ENCODE results near the gene AKAP8L.

DNA sequence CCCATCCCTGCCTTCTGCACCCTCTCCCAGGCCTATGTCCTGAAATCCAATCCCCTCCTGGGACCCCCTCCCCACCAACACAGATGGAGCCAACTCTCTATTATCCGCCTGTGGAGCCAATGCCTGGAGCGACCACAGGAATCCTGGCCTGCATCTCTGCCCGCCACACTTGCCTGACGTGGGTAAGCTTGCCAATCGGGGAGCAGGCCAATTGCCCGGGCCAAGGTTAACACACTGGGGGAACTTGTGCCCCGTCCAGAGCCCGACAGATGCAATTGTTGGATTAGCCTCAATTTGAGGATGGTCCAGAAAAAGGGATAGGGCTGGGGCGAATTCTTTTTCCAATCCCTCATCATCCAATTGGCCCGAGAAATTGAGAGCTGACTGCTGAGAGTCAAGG lies 25.1 kb upstream of the AKAP8L start:
- TF ChIP-seq, protein P1, sequence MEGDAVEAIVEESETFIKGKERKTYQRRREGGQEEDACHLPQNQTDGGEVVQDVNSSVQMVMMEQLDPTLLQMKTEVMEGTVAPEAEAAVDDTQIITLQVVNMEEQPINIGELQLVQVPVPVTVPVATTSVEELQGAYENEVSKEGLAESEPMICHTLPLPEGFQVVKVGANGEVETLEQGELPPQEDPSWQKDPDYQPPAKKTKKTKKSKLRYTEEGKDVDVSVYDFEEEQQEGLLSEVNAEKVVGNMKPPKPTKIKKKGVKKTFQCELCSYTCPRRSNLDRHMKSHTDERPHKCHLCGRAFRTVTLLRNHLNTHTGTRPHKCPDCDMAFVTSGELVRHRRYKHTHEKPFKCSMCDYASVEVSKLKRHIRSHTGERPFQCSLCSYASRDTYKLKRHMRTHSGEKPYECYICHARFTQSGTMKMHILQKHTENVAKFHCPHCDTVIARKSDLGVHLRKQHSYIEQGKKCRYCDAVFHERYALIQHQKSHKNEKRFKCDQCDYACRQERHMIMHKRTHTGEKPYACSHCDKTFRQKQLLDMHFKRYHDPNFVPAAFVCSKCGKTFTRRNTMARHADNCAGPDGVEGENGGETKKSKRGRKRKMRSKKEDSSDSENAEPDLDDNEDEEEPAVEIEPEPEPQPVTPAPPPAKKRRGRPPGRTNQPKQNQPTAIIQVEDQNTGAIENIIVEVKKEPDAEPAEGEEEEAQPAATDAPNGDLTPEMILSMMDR (IDR thresholded peaks at IDR 0.05): no peak
- TF ChIP-seq, protein P2, sequence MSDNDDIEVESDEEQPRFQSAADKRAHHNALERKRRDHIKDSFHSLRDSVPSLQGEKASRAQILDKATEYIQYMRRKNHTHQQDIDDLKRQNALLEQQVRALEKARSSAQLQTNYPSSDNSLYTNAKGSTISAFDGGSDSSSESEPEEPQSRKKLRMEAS (CRISPR knock-in tag; IDR thresholded peaks at IDR 0.05): no peak
- TF ChIP-seq NR2C2 (CRISPR knock-in tag; IDR thresholded peaks at IDR 0.05) (no peak), NFYB (CRISPR knock-in tag; conservative IDR thresholded peaks at IDR 0.05; ENCODE audit: low read depth) (no peak), JAZF1 (CRISPR knock-in tag; IDR thresholded peaks at IDR 0.05) (no peak), SMAD3 (CRISPR knock-in tag; IDR thresholded peaks at IDR 0.05; ENCODE audit: borderline replicate concordance) (no peak), FOXP1 (CRISPR knock-in tag; IDR thresholded peaks at IDR 0.05; ENCODE audit: borderline replicate concordance) (no peak), ZNF263 (CRISPR knock-in tag; IDR thresholded peaks at IDR 0.05; ENCODE audit: low read depth) (no peak), CDX4 (CRISPR knock-in tag; IDR thresholded peaks at IDR 0.05; ENCODE audit: borderline replicate concordance) (no peak)
- TF ChIP-seq, protein P3, sequence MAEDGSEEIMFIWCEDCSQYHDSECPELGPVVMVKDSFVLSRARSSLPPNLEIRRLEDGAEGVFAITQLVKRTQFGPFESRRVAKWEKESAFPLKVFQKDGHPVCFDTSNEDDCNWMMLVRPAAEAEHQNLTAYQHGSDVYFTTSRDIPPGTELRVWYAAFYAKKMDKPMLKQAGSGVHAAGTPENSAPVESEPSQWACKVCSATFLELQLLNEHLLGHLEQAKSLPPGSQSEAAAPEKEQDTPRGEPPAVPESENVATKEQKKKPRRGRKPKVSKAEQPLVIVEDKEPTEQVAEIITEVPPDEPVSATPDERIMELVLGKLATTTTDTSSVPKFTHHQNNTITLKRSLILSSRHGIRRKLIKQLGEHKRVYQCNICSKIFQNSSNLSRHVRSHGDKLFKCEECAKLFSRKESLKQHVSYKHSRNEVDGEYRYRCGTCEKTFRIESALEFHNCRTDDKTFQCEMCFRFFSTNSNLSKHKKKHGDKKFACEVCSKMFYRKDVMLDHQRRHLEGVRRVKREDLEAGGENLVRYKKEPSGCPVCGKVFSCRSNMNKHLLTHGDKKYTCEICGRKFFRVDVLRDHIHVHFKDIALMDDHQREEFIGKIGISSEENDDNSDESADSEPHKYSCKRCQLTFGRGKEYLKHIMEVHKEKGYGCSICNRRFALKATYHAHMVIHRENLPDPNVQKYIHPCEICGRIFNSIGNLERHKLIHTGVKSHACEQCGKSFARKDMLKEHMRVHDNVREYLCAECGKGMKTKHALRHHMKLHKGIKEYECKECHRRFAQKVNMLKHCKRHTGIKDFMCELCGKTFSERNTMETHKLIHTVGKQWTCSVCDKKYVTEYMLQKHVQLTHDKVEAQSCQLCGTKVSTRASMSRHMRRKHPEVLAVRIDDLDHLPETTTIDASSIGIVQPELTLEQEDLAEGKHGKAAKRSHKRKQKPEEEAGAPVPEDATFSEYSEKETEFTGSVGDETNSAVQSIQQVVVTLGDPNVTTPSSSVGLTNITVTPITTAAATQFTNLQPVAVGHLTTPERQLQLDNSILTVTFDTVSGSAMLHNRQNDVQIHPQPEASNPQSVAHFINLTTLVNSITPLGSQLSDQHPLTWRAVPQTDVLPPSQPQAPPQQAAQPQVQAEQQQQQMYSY (CRISPR knock-in tag; IDR thresholded peaks at IDR 0.05): no peak
